MM.1S (cell line): Measurements from ENCODE around the gene PTTG1.

Source experiments
- DNase-seq: peaks from one replicate; pipeline ENCODE4 v3.0.0-alpha.2; 2015
- H2AFZ ChIP-seq: fragments of 300-600 bp; sonication (generic); 2 replicates; pipeline ENCODE4 v1.6.0; 2016; ENCODE audit warnings: antibody characterized with exemption, low read length
- H3F3A ChIP-seq: fragments of 300-600 bp; sonication (generic); 2 replicates; pipeline ENCODE4 v1.6.1; 2016; ENCODE audit warnings: mild to moderate bottlenecking, antibody characterized with exemption, low read length, moderate library complexity, mixed read lengths; ENCODE audit not compliant: insufficient read depth
- H3K27ac ChIP-seq: fragments of 300-600 bp; sonication (generic); 2 replicates; pipeline ENCODE4 v1.5.1; 2016; ENCODE audit warnings: mild to moderate bottlenecking, low read length
- H3K27me3 ChIP-seq: fragments of 300-600 bp; sonication (generic); replicated peaks from 2 replicates; pipeline ENCODE4 v1.6.0; 2016; ENCODE audit warnings: low read length; ENCODE audit not compliant: insufficient read depth
- H3K36me3 ChIP-seq: fragments of 300-600 bp; sonication (generic); replicated peaks from 2 replicates; pipeline ENCODE4 v1.6.1; 2016; ENCODE audit warnings: mild to moderate bottlenecking, low read length, mixed read lengths; ENCODE audit not compliant: insufficient read depth
- H3K4me1 ChIP-seq: fragments of 300-600 bp; sonication (generic); 2 replicates; pipeline ENCODE4 v1.6.1; 2016; ENCODE audit warnings: low read length, mixed read lengths
- H3K4me2 ChIP-seq: fragments of 300-600 bp; sonication (generic); 2 replicates; pipeline ENCODE4 v1.6.0; 2016; ENCODE audit warnings: low read depth, low read length
- H3K4me3 ChIP-seq: fragments of 300-600 bp; sonication (generic); 2 replicates; pipeline ENCODE4 v1.5.1; 2016; ENCODE audit warnings: low read length, mixed read lengths
- H3K79me2 ChIP-seq: fragments of 300-600 bp; sonication (generic); 2 replicates; pipeline ENCODE4 v1.6.1; 2016; ENCODE audit warnings: mixed run types, low read length, mixed read lengths
- H3K9ac ChIP-seq: fragments of 300-600 bp; sonication (generic); 2 replicates; pipeline ENCODE4 v1.6.1; 2016; ENCODE audit warnings: low read length, mixed read lengths
- H3K9me2 ChIP-seq: fragments of 300-600 bp; sonication (generic); replicated peaks from 2 replicates; pipeline ENCODE4 v1.6.1; 2016; ENCODE audit warnings: mild to moderate bottlenecking, low read length, mixed read lengths; ENCODE audit not compliant: insufficient read depth
- H3K9me3 ChIP-seq: fragments of 300-600 bp; sonication (generic); replicated peaks from 2 replicates; pipeline ENCODE4 v1.6.1; 2016; ENCODE audit warnings: mild to moderate bottlenecking, low read length, mixed read lengths; ENCODE audit not compliant: insufficient read depth
- H4K20me1 ChIP-seq: fragments of 300-600 bp; sonication (generic); 2 replicates; pipeline ENCODE4 v1.6.1; 2016; ENCODE audit warnings: mild to moderate bottlenecking, low read length, moderate library complexity, mixed read lengths; ENCODE audit not compliant: insufficient read depth
- EZH2 ChIP-seq: fragments of 300-600 bp; sonication (generic); optimal IDR thresholded peaks from 2 replicates; pipeline ENCODE3; 2017; ENCODE audit warnings: low read depth, mild to moderate bottlenecking, antibody characterized with exemption, low read length, mixed read lengths
- EZH2phosphoT487 ChIP-seq: fragments of 300-600 bp; sonication (generic); IDR thresholded peaks from 2 replicates; pipeline ENCODE4 v1.6.1; 2018; ENCODE audit warnings: antibody characterized with exemption, low read length
- TF ChIP-seq, protein P1 (sequence below): fragments of 300-600 bp; sonication (generic); IDR thresholded peaks from 2 replicates; pipeline ENCODE4 v1.5.1; 2016; ENCODE audit warnings: antibody characterized with exemption, low read length, mixed read lengths

Gene PTTG1

GRCh38 chr5:160466116-160466515 is 44.5 kb downstream of the PTTG1 start:
- no peaks in the 10 kb centered on the region for H3K36me3 ChIP-seq
- no peak for DNase-seq
- H3K4me2 ChIP-seq, result peak overlapping the region; percentile 85
- H3K4me3 ChIP-seq, result no peak overlapping the region
- peak overlapping the region; percentile 53; the same call in 1 of the 2 replicates for H3K9ac ChIP-seq
- peaks cover 22% of the 10 kb centered on the region for H3F3A ChIP-seq
- H3K27ac ChIP-seq, result peak overlapping the region; percentile 94; the same call in 1 of the 2 replicates
- peaks cover 34% of the 10 kb centered on the region for H3K79me2 ChIP-seq
- H3K9me3 ChIP-seq, result no peaks in the 10 kb centered on the region
- no peaks in the 10 kb centered on the region for H3K27me3 ChIP-seq
- H2AFZ ChIP-seq, result peak overlapping the region; percentile 3; the same call in 1 of the 2 replicates
- peaks cover 27% of the 10 kb centered on the region for H3K4me1 ChIP-seq
- TF ChIP-seq EZH2phosphoT487 (no peak), EZH2 (no peak)
- TF ChIP-seq, protein P1, sequence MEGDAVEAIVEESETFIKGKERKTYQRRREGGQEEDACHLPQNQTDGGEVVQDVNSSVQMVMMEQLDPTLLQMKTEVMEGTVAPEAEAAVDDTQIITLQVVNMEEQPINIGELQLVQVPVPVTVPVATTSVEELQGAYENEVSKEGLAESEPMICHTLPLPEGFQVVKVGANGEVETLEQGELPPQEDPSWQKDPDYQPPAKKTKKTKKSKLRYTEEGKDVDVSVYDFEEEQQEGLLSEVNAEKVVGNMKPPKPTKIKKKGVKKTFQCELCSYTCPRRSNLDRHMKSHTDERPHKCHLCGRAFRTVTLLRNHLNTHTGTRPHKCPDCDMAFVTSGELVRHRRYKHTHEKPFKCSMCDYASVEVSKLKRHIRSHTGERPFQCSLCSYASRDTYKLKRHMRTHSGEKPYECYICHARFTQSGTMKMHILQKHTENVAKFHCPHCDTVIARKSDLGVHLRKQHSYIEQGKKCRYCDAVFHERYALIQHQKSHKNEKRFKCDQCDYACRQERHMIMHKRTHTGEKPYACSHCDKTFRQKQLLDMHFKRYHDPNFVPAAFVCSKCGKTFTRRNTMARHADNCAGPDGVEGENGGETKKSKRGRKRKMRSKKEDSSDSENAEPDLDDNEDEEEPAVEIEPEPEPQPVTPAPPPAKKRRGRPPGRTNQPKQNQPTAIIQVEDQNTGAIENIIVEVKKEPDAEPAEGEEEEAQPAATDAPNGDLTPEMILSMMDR, result no peak
- no peaks in the 10 kb centered on the region for H3K9me2 ChIP-seq
- no peaks in the 10 kb centered on the region for H4K20me1 ChIP-seq

DNA sequence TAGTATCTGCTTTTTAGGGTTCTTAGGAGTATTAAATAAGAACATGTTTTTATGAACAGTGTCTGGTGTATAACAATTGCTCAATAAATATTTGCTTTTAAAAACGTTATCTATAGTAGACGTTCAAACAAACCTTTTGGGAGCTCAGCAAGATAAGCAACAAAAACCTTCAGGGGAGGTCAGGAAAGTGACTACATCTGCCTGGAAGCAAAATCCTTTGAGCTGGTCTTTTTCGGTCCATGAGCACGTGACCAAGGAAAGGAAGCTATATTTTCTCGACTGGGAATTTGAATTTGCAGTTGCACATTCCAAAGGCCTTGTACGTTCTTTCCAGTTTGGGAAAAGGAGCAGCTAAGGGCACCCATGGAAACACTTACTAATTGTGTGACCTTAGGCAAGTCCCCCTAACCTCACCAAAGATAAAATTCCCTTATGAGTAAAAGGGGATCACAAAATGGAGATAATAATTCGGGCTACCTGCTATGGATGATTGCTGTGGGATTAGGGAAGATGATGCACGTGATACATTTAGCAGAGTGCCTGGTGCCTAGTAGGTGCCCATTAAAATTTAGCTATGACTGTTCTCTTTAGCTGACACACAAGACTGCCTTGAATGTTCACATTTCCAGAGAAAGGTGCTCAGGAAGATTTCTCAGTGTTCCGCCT is 45.4 kb downstream of the PTTG1 start:
- no peaks in the 10 kb centered on the region for H3K27me3 ChIP-seq
- H3K4me2 ChIP-seq, result peak overlapping the region; percentile 85
- H3K36me3 ChIP-seq, result no peaks in the 10 kb centered on the region
- peak overlapping the region; percentile 53 for H3K9ac ChIP-seq
- no peaks in the 10 kb centered on the region for H4K20me1 ChIP-seq
- H2AFZ ChIP-seq, result peak overlapping the region; percentile 3
- peak overlapping the region; percentile 94 for H3K27ac ChIP-seq
- DNase-seq, result peak; percentile 15
- H3F3A ChIP-seq, result peaks cover 22% of the 10 kb centered on the region
- H3K9me2 ChIP-seq, result no peaks in the 10 kb centered on the region
- TF ChIP-seq EZH2phosphoT487, result no peak
- no peak for TF ChIP-seq EZH2
- TF ChIP-seq, protein P1, result no peak
- H3K79me2 ChIP-seq, result peaks cover 43% of the 10 kb centered on the region
- peak overlapping the region; percentile 87 for H3K4me3 ChIP-seq
- peaks cover 34% of the 10 kb centered on the region for H3K4me1 ChIP-seq
- no peaks in the 10 kb centered on the region for H3K9me3 ChIP-seq

GRCh38 chr5:160467555-160468362 is 46.1 kb downstream of the PTTG1 start:
- peaks cover 22% of the 10 kb centered on the region for H3F3A ChIP-seq
- peak overlapping the region; percentile 87 for H3K4me3 ChIP-seq
- H3K9me2 ChIP-seq, result no peaks in the 10 kb centered on the region
- H3K9me3 ChIP-seq, result no peaks in the 10 kb centered on the region
- peak overlapping the region; percentile 88 for H3K9ac ChIP-seq
- H4K20me1 ChIP-seq, result no peaks in the 10 kb centered on the region
- peaks cover 41% of the 10 kb centered on the region for H3K4me1 ChIP-seq
- peak overlapping the region; percentile 71; the same call in 1 of the 2 replicates for H2AFZ ChIP-seq
- peak overlapping the region; percentile 94 for H3K27ac ChIP-seq
- peak; percentile 97 for DNase-seq
- H3K79me2 ChIP-seq, result peaks cover 51% of the 10 kb centered on the region
- no peak for TF ChIP-seq EZH2phosphoT487
- no peak for TF ChIP-seq EZH2
- TF ChIP-seq, protein P1, result no peak
- H3K27me3 ChIP-seq, result no peaks in the 10 kb centered on the region
- H3K36me3 ChIP-seq, result no peaks in the 10 kb centered on the region
- H3K4me2 ChIP-seq, result peak overlapping the region; percentile 85
